HG03457 (cell line): Measurements from ENCODE around the gene SNX8.

Source experiments
- ATAC-seq: cut with Tn5 transposase; IDR thresholded peaks from one replicate; pipeline ENCODE4 v1.9.1; 2021; ENCODE audit warnings: moderate number of reproducible peaks; ENCODE audit not compliant: unreplicated experiment

Gene SNX8

GRCh38 chr7:2208712-2209111 lies 105.5 kb downstream of the SNX8 start:
- ATAC-seq, result no peak

DNA sequence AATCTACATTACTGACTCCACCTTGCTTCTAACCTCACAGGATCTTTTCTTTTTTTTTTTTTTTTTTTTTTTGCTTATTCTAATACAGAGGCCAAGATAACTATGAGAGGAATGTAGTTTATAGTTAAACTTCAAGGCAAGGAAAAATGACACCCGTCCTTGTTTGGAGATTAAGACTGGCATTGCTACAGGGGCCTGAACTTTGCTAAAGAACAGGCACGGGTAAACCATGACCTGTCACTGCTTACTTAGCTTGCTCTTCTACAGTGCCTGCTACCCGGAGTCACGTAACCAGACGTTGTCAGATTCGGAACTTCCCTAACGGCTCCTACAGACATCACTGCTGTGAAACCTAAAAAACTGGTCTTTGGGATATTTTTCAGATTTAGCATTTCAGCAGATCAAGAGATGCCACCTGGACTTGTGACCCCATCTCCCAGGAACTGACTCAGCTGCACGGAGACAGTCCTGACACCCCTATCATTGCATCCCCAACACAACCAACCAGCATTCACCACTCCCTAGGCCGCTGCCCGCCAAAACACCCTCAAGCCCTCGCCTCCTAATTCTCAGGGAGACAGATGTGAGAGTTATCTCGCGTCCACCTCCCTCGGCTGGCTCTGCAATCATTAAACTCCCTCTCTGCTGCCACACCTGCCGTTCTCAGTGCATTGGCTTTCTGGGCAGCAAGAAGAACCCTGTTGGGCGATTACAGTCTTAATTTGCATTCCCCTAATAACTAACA lies 109.0 kb downstream of the SNX8 start:
- no peak for ATAC-seq

- no peak for ATAC-seq
Measured at GRCh38 chr7:2204446-2204845, 109.8 kb downstream of the SNX8 start.

GRCh38 chr7:2203766-2204300 lies 110.4 kb downstream of the SNX8 start:
- ATAC-seq, result no peak

GRCh38 chr7:2202901-2203765 lies 111.1 kb downstream of the SNX8 start:
- no peak for ATAC-seq

- no peak for ATAC-seq
Measured at GRCh38 chr7:2202361-2202761, 111.9 kb downstream of the SNX8 start.
